PFSK-1 (cell line): ENCODE data around the gene LDLRAD3.

Experiments
- FOXP2 ChIP-seq: optimal IDR thresholded peaks from 2 replicates; pipeline ENCODE3; 2011; ENCODE audit warnings: borderline replicate concordance, control low read depth, inconsistent platforms; ENCODE audit not compliant: insufficient read depth; ENCODE audit errors: extremely low read length, extremely low read depth
- POLR2AphosphoS5 ChIP-seq: IDR thresholded peaks from 2 replicates; pipeline ENCODE4 v1.6.1; 2012; ENCODE audit warnings: low read depth, mild to moderate bottlenecking, control low read depth, low read length, moderate library complexity
- REST ChIP-seq, 2 experiments: IDR thresholded peaks; 2 replicates each; pipeline versions ENCODE4 v1.6.1 to v1.8.0; 2011 to 2012; ENCODE audit warnings: low read depth in 2 of 2, low read length in 2 of 2, control low read depth in 1 of 2, inconsistent platforms in 1 of 2, mild to moderate bottlenecking in 1 of 2, moderate library complexity in 1 of 2; ENCODE audit not compliant: insufficient read depth in 1 of 2
- SIN3A ChIP-seq: IDR thresholded peaks from 2 replicates; pipeline ENCODE4 v1.6.1; 2012; ENCODE audit warnings: mild to moderate bottlenecking, low read length, moderate library complexity, borderline replicate concordance; ENCODE audit not compliant: insufficient read depth
- TAF1 ChIP-seq: IDR thresholded peaks from 2 replicates; pipeline ENCODE4 v1.6.1; 2012; ENCODE audit warnings: low read length, control low read depth, borderline replicate concordance; ENCODE audit not compliant: insufficient read depth

Gene LDLRAD3

GRCh38 chr11:36041988-36042611, 98.2 kb downstream of the LDLRAD3 start:
- TF ChIP-seq FOXP2, result no peak
- TF ChIP-seq REST (IDR thresholded peaks at IDR 0.05; ENCODE audit: insufficient read depth in 1 of 2, low read depth in 2 of 2, low read length in 2 of 2), result no peak
- no peak for TF ChIP-seq SIN3A
- no peak for TF ChIP-seq POLR2AphosphoS5
- TF ChIP-seq TAF1, result no peak

GRCh38 chr11:36044636-36045035, 100.8 kb downstream of the LDLRAD3 start:
- no peak for TF ChIP-seq SIN3A
- TF ChIP-seq FOXP2, result no peak
- TF ChIP-seq POLR2AphosphoS5, result no peak
- TF ChIP-seq TAF1, result no peak
- TF ChIP-seq REST (IDR thresholded peaks at IDR 0.05; ENCODE audit: insufficient read depth in 1 of 2, low read depth in 2 of 2, low read length in 2 of 2), result no peak

GRCh38 chr11:36046932-36047331, 103.1 kb downstream of the LDLRAD3 start:
- TF ChIP-seq SIN3A (no peak), FOXP2 (no peak), REST (IDR thresholded peaks at IDR 0.05; ENCODE audit: insufficient read depth in 1 of 2, low read depth in 2 of 2, low read length in 2 of 2) (no peak), POLR2AphosphoS5 (no peak), TAF1 (no peak)

GRCh38 chr11:36047344-36047743, 103.5 kb downstream of the LDLRAD3 start:
- TF ChIP-seq TAF1 (no peak), REST (IDR thresholded peaks at IDR 0.05; ENCODE audit: insufficient read depth in 1 of 2, low read depth in 2 of 2, low read length in 2 of 2) (no peak), POLR2AphosphoS5 (no peak), SIN3A (no peak), FOXP2 (no peak)
